ENCODE measurements around the gene SMAD7.

The SMAD7 gene

DNA sequence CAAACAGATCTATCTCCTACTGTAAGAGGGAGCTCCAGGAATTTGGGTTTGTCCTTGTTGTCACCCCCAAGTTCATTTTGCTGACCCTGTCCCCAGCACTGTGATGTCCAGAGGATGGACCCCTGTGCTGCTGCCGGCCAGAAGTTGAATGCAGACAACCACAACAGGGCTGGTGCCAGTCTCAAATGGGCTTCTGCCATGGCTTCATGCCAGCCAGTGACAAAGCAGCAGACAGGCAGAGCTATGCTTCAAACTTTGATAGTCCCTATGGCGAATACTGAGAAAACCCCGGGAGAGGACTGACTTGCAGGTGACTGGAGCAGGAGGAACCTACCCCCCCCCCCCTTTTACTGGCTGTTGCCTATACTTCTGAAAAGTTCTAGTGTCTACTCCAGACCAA is 3.2 kb downstream of the SMAD7 start:
- in situ Hi-C loops (cut with HindIII; ENCODE audit: low sequenced_read_pairs): no loop called here

GRCh38 chr18:48947092-48947491 is 3.7 kb downstream of the SMAD7 start:
- in situ Hi-C loops (cut with HindIII; ENCODE audit: low sequenced_read_pairs): no loop called here

GRCh38 chr18:48946329-48946835 is 4.4 kb downstream of the SMAD7 start:
- in situ Hi-C loops (cut with HindIII; ENCODE audit: low sequenced_read_pairs): no loop called here

GRCh38 chr18:48945953-48946217 is 4.9 kb downstream of the SMAD7 start:
- in situ Hi-C loops (cut with HindIII; ENCODE audit: low sequenced_read_pairs): no loop called here

- in situ Hi-C loops (cut with HindIII; ENCODE audit: low sequenced_read_pairs): no loop called here
These were observed 6.1 kb downstream of the SMAD7 start for GRCh38 chr18:48944634-48945033.

- in situ Hi-C loops (cut with HindIII; ENCODE audit: low sequenced_read_pairs): no loop called here
These were observed 6.8 kb downstream of the SMAD7 start for GRCh38 chr18:48943736-48944527.

GRCh38 chr18:48943333-48943732 is 7.4 kb downstream of the SMAD7 start:
- in situ Hi-C loops (cut with HindIII; ENCODE audit: low sequenced_read_pairs): no loop called here

- in situ Hi-C loops (cut with HindIII; ENCODE audit: low sequenced_read_pairs): no loop called here
These were observed 8.1 kb downstream of the SMAD7 start for GRCh38 chr18:48942554-48943261.

DNA sequence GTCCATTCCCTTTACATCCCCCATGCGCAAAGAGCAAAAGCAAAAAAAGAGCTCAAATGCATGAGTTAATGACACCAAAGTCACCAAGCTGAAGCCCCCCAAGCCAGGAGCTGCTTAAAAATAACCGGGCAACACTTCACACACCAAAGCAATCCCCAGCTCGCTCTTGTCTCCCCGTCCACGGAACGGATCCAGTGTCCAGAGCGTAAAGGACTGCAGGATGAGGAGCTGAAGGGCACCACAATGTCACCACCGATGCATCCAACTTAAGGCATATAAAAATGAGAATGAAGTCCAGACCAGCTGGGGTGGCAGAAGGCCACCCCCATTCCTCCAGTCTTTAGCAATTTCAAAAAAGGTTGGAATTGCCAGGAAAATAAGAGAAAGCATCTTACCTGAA is 8.7 kb downstream of the SMAD7 start:
- in situ Hi-C loops (cut with HindIII; ENCODE audit: low sequenced_read_pairs): no loop called here

- in situ Hi-C loops (cut with HindIII; ENCODE audit: low sequenced_read_pairs): no loop called here
These were observed 9.1 kb downstream of the SMAD7 start for GRCh38 chr18:48941672-48942071.

DNA sequence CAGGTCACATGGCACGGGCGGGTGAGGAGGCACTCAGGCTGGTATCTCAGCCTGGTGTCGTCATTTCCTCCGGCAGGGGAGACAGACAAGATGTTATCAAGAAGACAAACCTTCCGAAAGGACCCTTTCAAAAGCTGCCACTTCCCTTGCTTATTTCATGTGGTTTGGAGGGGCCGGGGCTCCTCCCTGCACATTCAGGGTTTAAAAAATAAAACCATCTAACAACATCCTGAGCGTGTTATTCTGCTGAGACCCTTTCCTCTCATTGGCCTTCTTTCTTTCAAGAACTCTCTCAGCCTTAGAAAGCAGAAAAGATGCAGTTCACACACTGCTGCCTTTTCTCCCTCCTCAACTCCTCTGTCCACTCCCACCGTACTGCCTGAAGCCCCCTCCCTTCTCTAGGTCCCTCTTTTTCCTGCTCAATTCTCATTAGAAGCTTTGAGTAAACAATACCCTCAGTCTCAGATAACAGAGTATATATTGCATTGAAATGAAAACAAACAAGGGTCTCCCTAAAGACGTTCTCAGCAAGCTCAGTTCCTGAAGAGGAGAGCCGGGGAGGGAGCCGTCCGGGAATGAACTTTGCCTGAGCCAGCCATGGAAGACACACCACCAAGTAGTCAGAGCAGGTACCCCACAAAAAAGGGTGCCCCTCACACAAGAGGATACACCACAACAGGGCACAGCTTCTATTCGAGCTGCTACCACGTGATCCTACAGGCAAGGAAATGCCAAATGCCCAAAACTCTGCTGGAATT is 9.7 kb downstream of the SMAD7 start:
- in situ Hi-C loops (cut with HindIII; ENCODE audit: low sequenced_read_pairs): no loop called here

DNA sequence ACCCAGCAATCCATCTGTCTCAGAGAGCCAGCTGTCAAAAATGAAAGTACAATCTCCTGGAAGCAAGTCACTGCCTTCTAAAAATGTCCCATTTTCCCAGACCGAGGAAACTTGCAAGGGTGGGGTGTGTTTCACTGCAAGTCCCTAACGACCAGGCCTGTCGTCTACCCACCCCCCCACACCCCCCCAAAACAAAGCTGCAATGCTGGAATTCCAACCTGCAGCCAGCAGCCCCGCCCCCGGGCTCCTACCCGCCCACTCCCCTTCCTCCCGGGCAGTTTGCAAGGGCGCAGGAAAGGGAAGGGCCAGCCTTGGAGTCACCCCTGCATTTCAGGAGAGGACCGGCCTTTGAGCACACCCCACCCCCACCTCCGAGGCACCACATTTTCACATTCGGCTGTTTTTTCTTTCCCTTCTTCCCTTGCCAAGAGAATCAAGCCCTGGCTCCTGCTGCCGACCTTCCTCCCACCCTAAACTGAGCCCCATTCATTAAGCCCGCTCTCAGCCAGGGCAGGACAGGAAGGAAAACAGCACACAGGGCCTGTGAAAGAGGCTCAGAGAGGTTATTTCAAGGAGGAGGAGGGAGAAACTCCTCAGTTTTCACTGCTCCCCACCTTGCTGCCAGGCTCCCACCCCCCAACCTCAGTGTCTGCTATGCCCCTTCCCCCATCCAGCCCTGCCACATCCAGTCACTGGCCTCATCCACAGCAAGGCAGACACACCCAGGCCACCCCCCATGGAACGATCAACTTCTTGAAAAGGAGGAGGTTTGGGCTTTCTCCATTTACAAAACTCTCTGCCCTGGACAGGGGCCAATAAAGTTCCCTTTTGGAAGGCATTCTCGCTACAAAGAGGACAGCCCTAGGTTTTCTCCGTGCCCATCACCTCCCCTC is 11.3 kb downstream of the SMAD7 start:
- in situ Hi-C loops (cut with HindIII; ENCODE audit: low sequenced_read_pairs): no loop called here

GRCh38 chr18:48938827-48939204 is 11.9 kb downstream of the SMAD7 start:
- in situ Hi-C loops (cut with HindIII; ENCODE audit: low sequenced_read_pairs): no loop called here

GRCh38 chr18:48937869-48938750 is 12.7 kb downstream of the SMAD7 start:
- in situ Hi-C loops (cut with HindIII; ENCODE audit: low sequenced_read_pairs): no loop called here

- in situ Hi-C loops (cut with HindIII; ENCODE audit: low sequenced_read_pairs): no loop called here
These were observed 15.4 kb downstream of the SMAD7 start for GRCh38 chr18:48935433-48935774.

- in situ Hi-C loops (cut with HindIII; ENCODE audit: low sequenced_read_pairs): no loop called here
These were observed 15.9 kb downstream of the SMAD7 start for GRCh38 chr18:48934723-48935432.

GRCh38 chr18:48934415-48934722 is 16.4 kb downstream of the SMAD7 start:
- in situ Hi-C loops (cut with HindIII; ENCODE audit: low sequenced_read_pairs): no loop called here

GRCh38 chr18:48933578-48934414 is 17.0 kb downstream of the SMAD7 start:
- in situ Hi-C loops (cut with HindIII; ENCODE audit: low sequenced_read_pairs): no loop called here
